Non-pigmented ciliary epithelial cell (primary cell): Measurements from ENCODE around the gene SF3A1.

ENCODE experiments used
- DNase-seq: peaks from one replicate; pipeline ENCODE4 v3.0.0-alpha.2; 2010; ENCODE audit warnings: low read depth

SF3A1 gene

GRCh38 chr22:30325065-30325720 lies 31.5 kb downstream of the SF3A1 start:
- peak; percentile 68 for DNase-seq

- no peak for DNase-seq
Observed at GRCh38 chr22:30324014-30324730, 32.5 kb downstream of the SF3A1 start.

- DNase-seq: no peak
Observed at GRCh38 chr22:30323246-30323645, 33.4 kb downstream of the SF3A1 start.

- no peak for DNase-seq
Observed at GRCh38 chr22:30321461-30321860, 35.2 kb downstream of the SF3A1 start.

GRCh38 chr22:30320021-30320556 lies 36.6 kb downstream of the SF3A1 start:
- no peak for DNase-seq

- DNase-seq: no peak
Observed at GRCh38 chr22:30318799-30319419, 37.8 kb downstream of the SF3A1 start.

GRCh38 chr22:30317778-30318177 lies 38.9 kb downstream of the SF3A1 start:
- DNase-seq: no peak

- no peak for DNase-seq
Observed at GRCh38 chr22:30315962-30316576, 40.6 kb downstream of the SF3A1 start.

- DNase-seq: no peak
Observed at GRCh38 chr22:30314915-30315314, 41.8 kb downstream of the SF3A1 start.

- no peak for DNase-seq
Observed at GRCh38 chr22:30313527-30314363, 42.9 kb downstream of the SF3A1 start.

GRCh38 chr22:30312053-30312452 lies 44.6 kb downstream of the SF3A1 start:
- no peak for DNase-seq

GRCh38 chr22:30310881-30311771 lies 45.6 kb downstream of the SF3A1 start:
- DNase-seq: no peak

- no peak for DNase-seq
Observed at GRCh38 chr22:30309951-30310741, 46.5 kb downstream of the SF3A1 start.

- DNase-seq: no peak
Observed at GRCh38 chr22:30308518-30309230, 48.0 kb downstream of the SF3A1 start.

GRCh38 chr22:30308093-30308492 lies 48.6 kb downstream of the SF3A1 start:
- no peak for DNase-seq

GRCh38 chr22:30307041-30307574 lies 49.6 kb downstream of the SF3A1 start:
- no peak for DNase-seq

GRCh38 chr22:30306627-30307011 lies 50.1 kb downstream of the SF3A1 start:
- no peak for DNase-seq

- no peak for DNase-seq
Observed at GRCh38 chr22:30305906-30306626, 50.6 kb downstream of the SF3A1 start.
